GM18507 (cell line): ENCODE measurements around the gene ARHGAP6.
"Not testable (repeated sequence)": the region's sequence is repeated elsewhere in the genome, so short reads cannot be mapped to it uniquely, and the experiment has no call there.

ENCODE experiments used
- DNase-seq: peaks from one replicate; pipeline ENCODE4 v3.0.0; 2011; ENCODE audit warnings: low read depth; ENCODE audit not compliant: insufficient read length; ENCODE audit errors: extremely low spot score
- FAIRE-seq: peaks from 2 replicates; lab custom pipeline; 2011; peaks lifted over from hg19 to GRCh38; lab: Jason Lieb, UNC

The ARHGAP6 gene

DNA sequence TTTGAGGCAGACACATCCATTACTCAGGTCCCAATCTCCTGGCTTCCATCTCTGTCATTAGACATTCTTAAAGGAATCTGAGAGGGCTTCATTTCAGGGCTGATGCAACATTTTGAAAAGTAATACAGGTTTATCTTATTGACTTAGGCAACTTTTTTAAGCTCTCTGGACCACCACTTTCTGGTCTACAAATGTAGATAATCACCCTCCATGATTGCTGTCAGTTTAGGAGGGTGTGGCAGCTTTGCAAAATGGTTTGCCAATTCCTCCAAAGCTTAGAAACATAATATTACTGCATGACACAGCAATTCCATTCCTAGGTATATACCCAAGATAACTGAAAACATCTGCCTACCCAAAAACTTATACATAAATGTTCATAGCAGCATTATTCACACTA is 77.6 kb downstream of the ARHGAP6 start:
- no peak for FAIRE-seq
- DNase-seq = no peak

DNA sequence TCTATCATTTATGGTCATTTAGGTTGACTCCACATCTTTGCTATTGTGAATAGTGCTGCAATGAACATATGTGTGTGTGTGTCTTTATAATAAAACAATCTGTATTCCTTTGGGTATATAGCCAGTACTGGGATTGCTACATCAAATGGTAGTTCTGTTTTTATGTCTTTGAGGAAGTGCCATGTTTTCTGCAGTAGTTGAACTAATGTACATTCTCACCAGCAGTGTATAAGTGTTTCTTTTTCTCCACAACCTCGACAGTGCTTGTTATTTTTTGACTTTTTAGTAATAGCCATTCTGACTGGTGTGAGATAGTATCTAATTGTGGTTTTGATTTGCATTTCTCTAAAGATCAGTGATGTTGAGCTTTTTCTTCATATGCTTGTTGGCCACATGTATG is 80.5 kb downstream of the ARHGAP6 start:
- no peak for DNase-seq
- FAIRE-seq = peak; percentile 70

DNA sequence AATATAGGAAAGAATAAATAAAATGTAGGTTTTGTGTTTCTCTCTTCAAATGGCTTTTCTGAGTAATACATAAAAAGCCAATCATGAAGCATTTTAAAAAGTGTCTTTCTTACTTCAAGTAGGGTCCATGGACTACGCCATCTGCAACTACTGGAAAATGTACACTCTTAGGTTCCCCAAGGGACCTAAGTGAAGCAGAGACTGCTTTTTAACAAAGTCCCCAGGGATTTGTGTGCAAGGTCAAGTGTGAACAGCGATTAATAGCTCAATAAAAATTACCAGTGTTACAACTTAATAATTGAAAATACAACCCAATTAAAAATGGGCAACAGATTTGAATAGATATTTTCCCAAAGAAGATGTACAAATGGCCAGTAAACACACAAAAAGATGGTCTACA is 84.9 kb downstream of the ARHGAP6 start:
- DNase-seq (no peak), FAIRE-seq (peak; percentile 71)

DNA sequence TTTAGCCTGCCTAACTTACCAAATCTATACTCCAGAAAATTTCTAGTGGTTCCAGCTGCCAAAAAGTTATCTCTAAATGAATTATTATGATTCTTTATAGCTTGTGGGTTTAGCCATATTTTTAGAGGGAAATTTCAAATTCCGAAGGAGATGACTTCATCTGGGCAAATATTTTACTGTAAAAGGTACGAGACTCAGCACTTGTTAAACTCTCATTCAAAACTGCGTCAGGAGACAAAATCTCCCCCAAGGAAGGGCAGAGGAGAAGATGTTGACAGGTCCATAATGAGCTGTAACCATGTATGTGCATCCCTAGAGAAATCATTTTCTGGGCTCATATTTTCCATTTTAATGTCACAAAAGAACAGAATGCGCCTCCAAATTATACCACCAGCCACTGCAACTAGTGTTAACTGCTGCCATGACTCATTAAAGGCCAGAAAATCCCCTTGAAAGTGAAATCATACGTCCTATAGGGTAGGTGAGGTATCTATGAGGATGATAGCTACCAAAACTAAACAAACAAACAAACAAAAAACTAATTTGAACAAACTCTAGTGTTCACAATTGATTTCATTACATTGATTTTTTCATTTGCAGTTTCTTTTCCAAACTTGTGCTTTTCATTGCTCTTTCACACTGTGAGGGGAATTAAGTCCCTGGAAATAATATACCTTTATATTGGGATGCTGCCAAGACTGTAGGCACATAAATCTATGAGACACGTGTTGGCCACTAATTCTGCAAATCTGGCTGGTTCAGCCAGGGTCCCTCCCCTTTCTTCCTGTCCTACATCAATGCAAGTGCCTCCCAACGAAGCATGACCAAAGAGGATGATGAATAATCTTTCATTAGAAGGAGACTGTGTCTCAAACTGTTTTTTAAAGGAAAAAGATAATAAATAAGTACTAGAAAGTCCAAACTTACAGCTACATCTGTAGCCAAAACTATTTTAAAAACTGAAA is 85.8 kb downstream of the ARHGAP6 start:
- FAIRE-seq (peak; percentile 47), DNase-seq (no peak)

DNA sequence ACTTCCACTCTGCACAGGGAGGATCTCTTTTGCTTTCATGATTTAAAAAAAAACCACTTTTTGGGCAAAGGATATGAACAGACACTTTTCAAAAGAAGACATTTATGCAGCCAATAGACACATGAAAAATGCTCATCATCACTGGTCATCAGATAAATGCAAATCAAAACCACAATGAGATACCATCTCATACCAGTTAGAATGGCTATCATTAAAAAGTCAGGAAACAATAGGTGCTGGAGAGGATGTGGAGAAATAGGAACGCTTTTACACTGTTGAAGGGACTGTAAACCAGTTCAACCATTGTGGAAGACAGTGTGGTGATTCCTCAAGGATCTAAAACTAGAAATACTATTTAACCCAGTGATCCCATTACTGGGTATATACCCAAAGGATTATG is 87.4 kb downstream of the ARHGAP6 start:
- FAIRE-seq, DNase-seq: not testable (repeated sequence)

DNA sequence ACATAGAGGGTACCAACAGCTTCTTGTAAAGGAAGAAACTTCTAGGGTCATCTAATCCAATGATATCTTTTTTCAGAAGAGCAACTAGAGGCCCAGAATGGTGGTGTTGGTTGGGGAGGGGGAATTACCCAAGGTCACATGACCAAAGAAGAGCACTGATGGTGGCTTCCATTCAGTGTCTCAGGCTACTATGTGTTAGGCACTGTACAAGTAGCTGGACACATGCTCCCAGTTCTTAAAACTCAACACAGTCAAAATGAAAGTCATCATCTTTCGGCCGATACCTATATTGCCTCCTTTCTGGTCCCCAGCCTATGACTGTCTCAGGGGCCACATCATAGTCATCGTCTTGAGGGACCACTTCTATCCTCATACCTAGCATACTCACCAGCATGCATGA is 88.1 kb downstream of the ARHGAP6 start:
- peak; percentile 45 for FAIRE-seq
- no peak for DNase-seq

DNA sequence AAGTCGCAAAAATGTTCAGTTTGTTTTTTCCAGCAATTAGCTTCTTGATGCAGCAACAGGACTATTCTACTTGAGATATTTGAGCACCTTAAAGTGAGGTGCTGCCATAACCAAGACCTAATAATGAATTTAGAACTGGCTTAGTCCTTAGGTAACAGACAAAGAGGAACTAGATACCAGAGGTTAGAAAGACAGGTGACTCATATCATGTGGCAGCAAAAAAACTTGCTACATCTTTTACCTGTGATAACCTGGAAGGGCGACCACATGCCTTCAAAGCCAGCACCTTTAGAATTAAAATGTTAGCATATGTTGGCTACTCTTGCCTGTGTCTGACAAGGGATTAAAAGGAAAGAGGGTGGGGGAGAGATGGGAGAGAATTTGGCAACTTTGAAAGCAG is 90.4 kb downstream of the ARHGAP6 start:
- FAIRE-seq (no peak), DNase-seq (no peak)

DNA sequence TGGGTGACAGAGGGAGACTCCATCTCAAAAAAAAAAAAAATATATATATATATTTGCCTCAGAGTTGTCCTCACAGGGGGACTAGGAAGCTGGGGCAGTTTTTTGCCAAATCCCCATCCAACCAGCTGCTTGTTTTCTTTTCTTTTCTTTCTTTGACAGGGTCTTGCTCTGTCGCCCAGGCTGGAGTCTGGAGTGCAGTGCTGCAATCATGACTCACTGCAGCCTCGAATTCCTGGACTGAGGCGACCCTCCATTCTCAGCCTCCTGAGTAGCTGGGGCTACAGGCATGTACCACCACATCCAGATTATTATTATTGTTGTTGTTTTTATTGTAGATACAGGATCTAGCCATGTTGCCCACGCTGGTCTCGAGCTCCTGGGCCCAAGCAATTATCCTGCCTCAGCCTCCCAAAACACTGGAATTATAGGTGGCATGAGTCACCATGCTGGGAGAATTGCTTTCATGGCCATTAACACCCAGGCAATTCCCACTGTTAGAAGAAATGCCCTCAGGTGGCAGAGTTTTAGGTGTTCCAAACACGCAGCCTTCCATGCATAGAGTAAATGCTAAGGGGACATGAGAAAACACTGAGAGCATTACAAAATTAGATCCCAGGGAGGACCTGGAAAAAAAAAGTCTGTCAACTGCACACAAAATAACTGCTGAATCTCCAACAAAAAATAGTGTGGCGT is 98.0 kb downstream of the ARHGAP6 start:
- FAIRE-seq = no peak
- no peak for DNase-seq

DNA sequence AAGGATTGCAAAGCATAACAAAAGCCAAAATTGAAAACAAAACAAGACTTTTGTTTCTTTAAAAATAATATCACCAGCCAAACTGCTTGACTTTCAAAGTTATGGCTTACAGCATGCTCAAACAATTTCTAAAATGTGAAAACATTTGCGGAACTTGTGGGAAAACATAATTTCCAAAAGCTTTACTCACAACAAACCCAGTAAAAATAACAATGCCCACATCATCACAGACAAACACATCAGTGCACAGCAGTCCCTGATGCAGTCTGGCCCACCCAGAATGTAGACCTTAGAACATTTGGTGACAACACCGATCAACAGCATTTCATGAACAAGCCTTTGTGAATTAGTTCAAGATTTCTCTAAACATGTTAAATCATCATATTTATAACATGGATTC is 98.9 kb downstream of the ARHGAP6 start:
- FAIRE-seq = peak; percentile 12
- DNase-seq = no peak

DNA sequence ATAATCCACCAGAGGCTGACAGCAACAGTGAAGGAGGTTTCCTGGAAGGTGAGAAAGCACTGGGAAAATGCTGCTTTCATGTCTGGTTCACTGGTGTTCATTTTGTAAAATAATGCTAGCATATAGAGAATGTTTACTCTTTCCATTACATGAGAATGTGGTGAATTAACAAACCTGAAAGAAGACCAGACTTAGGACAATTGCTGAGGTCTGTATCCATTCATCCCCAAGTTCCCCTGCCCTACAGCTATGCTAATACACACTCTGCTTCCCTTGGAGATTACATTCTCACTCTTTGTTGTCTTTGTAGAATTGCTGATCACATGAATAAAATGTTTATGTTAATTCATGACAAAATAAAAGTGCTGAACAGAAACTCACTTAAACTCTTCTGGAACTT is 99.5 kb downstream of the ARHGAP6 start:
- FAIRE-seq (peak; percentile 33), DNase-seq (no peak)

DNA sequence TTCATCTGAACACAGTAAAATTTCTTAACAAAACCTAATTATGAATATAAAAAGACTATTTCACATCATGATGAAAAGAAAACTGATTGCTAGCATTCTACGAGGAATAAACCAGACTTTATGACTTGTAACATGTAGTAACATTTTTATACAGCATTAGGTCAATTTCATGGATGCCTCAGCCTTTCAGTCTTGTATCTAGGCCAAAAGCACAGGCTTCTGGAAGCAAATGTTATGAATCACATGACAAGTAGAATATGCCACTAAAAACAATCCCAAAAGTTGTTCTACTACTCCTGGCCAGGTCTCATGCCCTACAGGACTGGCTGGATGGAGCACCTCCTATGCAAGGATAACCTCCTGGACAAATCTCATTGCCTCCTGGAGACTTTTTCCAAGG is 101.2 kb downstream of the ARHGAP6 start:
- DNase-seq (no peak), FAIRE-seq (no peak)

DNA sequence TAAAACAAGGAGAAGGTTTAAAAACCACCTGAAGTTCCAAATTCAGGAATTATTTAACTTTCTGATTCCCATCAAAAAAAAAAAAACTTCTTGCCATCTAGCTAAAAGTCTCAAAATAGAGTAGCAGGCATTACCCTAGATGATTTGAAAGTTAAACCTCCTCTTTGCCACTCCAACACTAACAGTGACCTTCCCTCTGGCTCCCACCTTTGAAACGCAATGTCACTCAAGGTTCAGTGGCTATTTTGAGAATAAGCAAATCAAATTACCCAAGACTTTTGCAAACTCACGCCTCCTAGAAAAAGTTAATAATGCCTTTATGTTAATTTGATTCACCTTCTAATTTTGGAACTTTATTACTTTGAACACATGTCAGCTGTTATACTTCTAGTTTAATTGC is 103.2 kb downstream of the ARHGAP6 start:
- DNase-seq (no peak), FAIRE-seq (no peak)

DNA sequence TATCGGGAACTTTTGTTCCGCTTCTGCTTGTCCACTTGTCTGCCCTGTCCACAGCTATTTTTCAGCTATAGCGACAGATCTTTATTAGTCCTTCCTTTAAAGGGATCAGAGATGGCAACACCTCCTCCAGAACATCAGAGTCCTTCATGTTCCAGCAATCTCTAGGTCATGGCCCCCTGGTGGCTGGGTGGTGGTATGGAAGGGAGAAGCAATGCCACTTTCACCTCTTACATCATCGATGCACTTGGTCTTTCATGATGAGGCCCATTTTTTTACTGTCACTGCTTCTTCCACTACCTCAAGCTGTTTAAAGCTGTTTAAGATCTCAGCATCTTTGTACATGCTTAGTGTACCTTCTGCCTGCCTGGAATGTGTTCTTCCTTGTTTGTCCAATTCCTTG is 106.7 kb downstream of the ARHGAP6 start:
- DNase-seq = peak; percentile 5
- peak; percentile 48 for FAIRE-seq

DNA sequence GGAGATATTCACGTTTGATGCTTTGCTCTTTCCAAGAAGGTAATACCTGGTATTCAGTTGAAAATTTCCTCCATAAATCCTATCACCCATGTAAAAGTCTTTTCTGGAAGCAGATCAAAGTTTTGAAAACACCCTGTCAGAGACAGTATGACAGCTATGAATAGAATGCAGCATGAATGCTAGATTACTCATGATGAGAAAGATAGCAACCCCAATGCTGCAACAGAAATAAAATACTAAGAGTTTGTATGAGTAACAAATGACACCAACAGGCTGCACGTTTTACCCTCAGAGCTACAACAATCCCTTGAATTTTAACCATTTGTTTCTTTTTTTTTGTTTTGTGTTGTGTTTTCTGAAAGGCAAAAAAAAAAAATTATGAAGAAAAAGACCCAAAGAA is 108.6 kb downstream of the ARHGAP6 start:
- FAIRE-seq = no peak
- DNase-seq = no peak

DNA sequence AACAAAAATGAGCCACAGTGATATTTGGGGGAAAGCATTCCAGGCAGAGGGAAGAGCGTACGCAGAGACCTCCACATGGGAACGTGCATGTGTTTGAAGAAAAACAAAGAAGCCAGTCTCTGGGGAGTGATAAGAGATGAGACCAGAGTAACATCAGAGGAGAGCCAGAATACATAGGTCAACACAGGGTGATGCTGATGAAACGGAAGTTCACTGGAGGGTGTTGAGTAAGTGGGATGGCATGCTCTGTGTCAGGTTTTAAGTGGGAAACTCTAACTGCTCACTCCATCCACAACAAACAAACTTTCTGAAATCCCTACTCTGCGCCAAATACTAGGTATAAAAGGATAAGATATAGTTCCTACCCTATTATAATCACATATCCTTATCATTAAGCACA is 110.0 kb downstream of the ARHGAP6 start:
- FAIRE-seq = no peak
- no peak for DNase-seq

DNA sequence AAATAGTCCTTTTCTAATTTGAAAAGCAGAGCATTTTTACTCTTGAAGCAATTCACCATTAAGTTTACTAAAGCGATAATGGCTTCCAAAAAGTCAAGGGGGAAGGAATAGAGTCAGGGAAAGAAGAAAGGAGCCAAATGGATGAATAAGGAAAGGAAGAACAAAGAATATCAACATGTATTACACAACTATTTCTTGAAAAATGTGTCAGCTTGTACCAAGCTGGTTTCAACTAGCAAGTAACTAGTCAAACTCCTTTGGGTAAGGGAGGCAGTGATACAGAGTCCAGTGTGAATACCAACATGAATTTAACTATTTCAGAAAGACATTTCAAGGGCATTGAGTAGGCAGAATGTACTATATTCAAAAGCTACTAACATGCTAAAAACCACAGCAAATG is 112.1 kb downstream of the ARHGAP6 start:
- DNase-seq = no peak

DNA sequence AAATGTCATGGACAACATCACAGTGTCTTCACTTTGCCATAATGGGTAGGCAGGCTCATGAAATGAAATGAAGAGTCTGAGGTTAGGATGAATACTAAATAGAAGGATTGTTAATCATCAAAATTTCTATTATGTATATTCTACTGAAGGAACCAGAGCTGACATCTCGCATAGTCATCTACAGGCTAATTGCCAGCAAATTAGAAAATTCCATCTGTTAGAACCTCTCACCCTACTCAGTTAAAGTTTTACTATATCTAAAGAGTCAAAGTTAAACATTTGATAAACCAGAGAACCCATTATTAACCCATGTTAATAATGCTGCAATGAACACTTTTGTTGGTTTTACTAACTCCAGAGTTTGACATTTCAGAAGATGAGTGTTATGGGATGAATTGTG is 114.6 kb downstream of the ARHGAP6 start:
- FAIRE-seq (no peak), DNase-seq (no peak)

More for the DNA sequence above, 112.1 kb downstream of the ARHGAP6 start:
- no peak for FAIRE-seq

DNA sequence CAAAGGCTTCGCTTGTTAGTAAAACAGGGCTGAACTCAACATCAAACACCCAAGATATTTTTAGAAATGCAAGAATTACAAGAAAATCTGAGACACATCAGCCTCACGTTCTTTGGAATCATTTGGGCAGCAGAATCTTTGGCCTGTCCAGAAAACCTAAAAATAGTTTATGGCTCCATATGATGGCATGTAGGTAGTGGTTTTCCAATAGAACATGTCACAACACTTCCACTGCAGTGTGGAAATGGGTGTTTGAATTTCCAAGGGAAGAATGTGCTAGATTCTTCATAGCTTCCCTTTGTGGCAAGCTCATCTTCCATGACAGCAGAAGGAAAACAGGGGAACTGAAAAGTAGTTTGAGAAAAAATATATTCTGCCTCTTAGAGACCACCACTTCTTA is 118.8 kb downstream of the ARHGAP6 start:
- no peak for FAIRE-seq
- DNase-seq = no peak

DNA sequence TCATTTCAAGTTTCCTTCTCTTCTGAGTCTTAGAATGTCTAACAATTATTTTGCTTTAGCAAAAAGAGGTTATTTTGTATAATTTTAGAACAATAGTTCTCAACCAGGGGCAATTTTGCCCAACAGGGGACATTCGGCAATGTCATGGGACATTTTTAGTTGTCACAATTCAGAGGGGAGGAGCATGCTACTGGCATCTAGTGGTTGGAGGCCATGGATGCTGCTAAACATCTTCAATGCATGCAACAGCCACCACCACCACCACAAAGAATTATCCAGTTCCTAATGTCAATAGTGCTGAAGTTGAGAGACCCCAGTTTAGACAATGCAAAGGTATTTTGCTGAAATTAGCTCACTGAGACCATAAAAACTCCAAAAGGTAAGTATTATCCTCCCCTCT is 122.5 kb downstream of the ARHGAP6 start:
- DNase-seq (no peak), FAIRE-seq (no peak)

DNA sequence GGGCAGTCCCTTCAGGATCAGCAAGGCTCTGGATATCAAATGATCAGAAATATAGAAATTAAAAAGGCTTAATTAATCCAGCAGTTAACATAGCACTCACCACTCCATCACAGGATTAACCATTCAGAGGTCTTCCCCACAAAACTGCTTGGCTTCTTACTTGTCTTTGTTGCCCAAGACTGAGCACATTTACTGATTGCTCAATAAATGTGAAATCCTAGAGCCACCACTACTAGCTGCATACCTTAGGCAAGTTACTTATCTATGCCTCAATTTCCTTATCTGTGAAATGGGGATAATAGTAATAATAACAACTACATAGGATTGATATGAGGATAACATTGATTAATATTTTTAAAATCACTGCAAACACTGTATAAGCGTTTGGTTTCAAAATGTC is 124.2 kb downstream of the ARHGAP6 start:
- DNase-seq (no peak), FAIRE-seq (no peak)
